HEK293 (cell line): ENCODE results near the gene MRS2.

Experiments
- CTCF ChIA-PET: fragments of 350-600 bp; formaldehyde crosslinking; extraction: SDS; loops from one replicate; lab custom pipeline; 2021; ENCODE audit warnings: antibody characterized with exemption; lab: Yijun Ruan, JAX
- POLR2A ChIA-PET: fragments of 300-600 bp; formaldehyde crosslinking; extraction: SDS; loops from one replicate; lab custom pipeline; 2020; ENCODE audit warnings: antibody characterized with exemption, inconsistent platforms; lab: Yijun Ruan, JAX
- H3K27ac ChIP-seq: fragments of 200-500 bp; sonication (Bioruptor generic); 2 replicates; pipeline ENCODE4 v1.5.1; 2014; ENCODE audit warnings: low read depth, low read length, control low read depth, inconsistent platforms; ENCODE audit errors: extremely low read depth
- H3K36me3 ChIP-seq, 2 experiments: fragments of 200-500 bp in 1 of 2; sonication (Bioruptor generic) in 1 of 2; 1 replicate in 1 of 2; 2 replicates in 1 of 2; pipeline ENCODE4 v1.5.1; 2014 to 2017; ENCODE audit warnings: inconsistent platforms in 2 of 2, low read length in 2 of 2; ENCODE audit not compliant: control insufficient read depth in 2 of 2, insufficient read depth in 1 of 2
- H3K4me1 ChIP-seq: fragments of 200-500 bp; sonication (Bioruptor generic); 2 replicates; pipeline ENCODE4 v1.5.1; 2014; ENCODE audit warnings: mild to moderate bottlenecking, low read length, inconsistent platforms; ENCODE audit not compliant: control insufficient read depth, insufficient read depth
- H3K4me3 ChIP-seq: 2 replicates; pipeline ENCODE4 v1.5.1; 2011; ENCODE audit warnings: low read depth, mild to moderate bottlenecking, control low read depth, low read length, moderate library complexity
- H3K9me3 ChIP-seq: fragments of 200-500 bp; sonication (Bioruptor generic); 2 replicates; pipeline ENCODE4 v1.5.1; 2014; ENCODE audit warnings: low read depth, low read length, inconsistent platforms; ENCODE audit not compliant: control insufficient read depth, insufficient read depth
- SALL2 ChIP-seq: fragments of 450-650 bp; formaldehyde crosslinking; IDR thresholded peaks from 2 replicates; pipeline ENCODE4 v1.5.0; 2017; ENCODE audit warnings: missing biosample characterization, mild to moderate bottlenecking, missing genetic modification characterization, borderline replicate concordance
- TRIM28 ChIP-seq: IDR thresholded peaks from 2 replicates; pipeline ENCODE4 v1.6.1; 2011; ENCODE audit warnings: low read length, control low read depth, borderline replicate concordance
- ZBTB1 ChIP-seq: fragments of 450-650 bp; formaldehyde crosslinking; IDR thresholded peaks from 2 replicates; pipeline ENCODE4 v1.5.1; 2016; ENCODE audit warnings: missing biosample characterization, missing genetic modification characterization
- ZBTB20 ChIP-seq: fragments of 450-650 bp; formaldehyde crosslinking; IDR thresholded peaks from 2 replicates; pipeline ENCODE4 v1.5.1; 2016; ENCODE audit warnings: missing biosample characterization, missing genetic modification characterization
- ZFHX2 ChIP-seq: fragments of 450-650 bp; formaldehyde crosslinking; conservative IDR thresholded peaks from 2 replicates; pipeline ENCODE4 v1.5.1; 2016; ENCODE audit warnings: missing biosample characterization, missing genetic modification characterization
- ZFP37 ChIP-seq: fragments of 450-650 bp; formaldehyde crosslinking; IDR thresholded peaks from 2 replicates; pipeline ENCODE4 v1.5.1; 2016; ENCODE audit warnings: missing biosample characterization, missing genetic modification characterization
- ZNF140 ChIP-seq: fragments of 450-650 bp; formaldehyde crosslinking; IDR thresholded peaks from 2 replicates; pipeline ENCODE4 v1.5.1; 2016; ENCODE audit warnings: missing biosample characterization, missing genetic modification characterization
- ZNF146 ChIP-seq: fragments of 450-650 bp; formaldehyde crosslinking; IDR thresholded peaks from 2 replicates; pipeline ENCODE4 v1.5.1; 2016; ENCODE audit warnings: missing biosample characterization, missing genetic modification characterization
- ZNF157 ChIP-seq: fragments of 450-650 bp; formaldehyde crosslinking; IDR thresholded peaks from 2 replicates; pipeline ENCODE4 v1.5.1; 2016; ENCODE audit warnings: missing biosample characterization, missing genetic modification characterization
- ZNF16 ChIP-seq: fragments of 450-650 bp; formaldehyde crosslinking; IDR thresholded peaks from 2 replicates; pipeline ENCODE4 v1.5.1; 2016; ENCODE audit warnings: low read depth, missing biosample characterization, missing genetic modification characterization
- ZNF19 ChIP-seq: fragments of 450-650 bp; formaldehyde crosslinking; IDR thresholded peaks from 2 replicates; pipeline ENCODE4; 2016; ENCODE audit warnings: missing biosample characterization, missing genetic modification characterization, low read depth
- ZNF24 ChIP-seq: fragments of 450-650 bp; formaldehyde crosslinking; IDR thresholded peaks from 2 replicates; pipeline ENCODE4 v1.5.1; 2016; ENCODE audit warnings: missing biosample characterization, missing genetic modification characterization
- ZNF292 ChIP-seq: fragments of 450-650 bp; formaldehyde crosslinking; IDR thresholded peaks from 2 replicates; pipeline ENCODE4 v1.5.1; 2016; ENCODE audit warnings: low read depth, missing biosample characterization, missing genetic modification characterization, borderline replicate concordance
- ZNF514 ChIP-seq: fragments of 450-650 bp; formaldehyde crosslinking; IDR thresholded peaks from 2 replicates; pipeline ENCODE4 v1.5.1; 2016; ENCODE audit warnings: missing biosample characterization, missing genetic modification characterization
- ZNF561 ChIP-seq: fragments of 450-650 bp; IDR thresholded peaks from 2 replicates; pipeline ENCODE4 v1.5.1; 2018; ENCODE audit warnings: missing biosample characterization, missing genetic modification characterization, borderline replicate concordance
- ZNF610 ChIP-seq: fragments of 450-650 bp; formaldehyde crosslinking; IDR thresholded peaks from 2 replicates; pipeline ENCODE4 v1.5.1; 2016; ENCODE audit warnings: missing biosample characterization, missing genetic modification characterization, borderline replicate concordance
- ZNF768 ChIP-seq: fragments of 450-650 bp; formaldehyde crosslinking; IDR thresholded peaks from 2 replicates; pipeline ENCODE4 v1.5.1; 2018; ENCODE audit warnings: missing biosample characterization, mild to moderate bottlenecking, missing genetic modification characterization
- ZNF792 ChIP-seq: fragments of 450-650 bp; formaldehyde crosslinking; IDR thresholded peaks from 2 replicates; pipeline ENCODE4 v1.5.1; 2016; ENCODE audit warnings: missing biosample characterization, missing genetic modification characterization
- ZNF830 ChIP-seq: fragments of 450-650 bp; IDR thresholded peaks from 2 replicates; pipeline ENCODE4 v1.5.0; 2018; ENCODE audit warnings: missing biosample characterization, missing genetic modification characterization, low read depth, mild to moderate bottlenecking, moderate library complexity
- ZNF837 ChIP-seq: fragments of 450-650 bp; formaldehyde crosslinking; IDR thresholded peaks from 2 replicates; pipeline ENCODE4 v1.5.1; 2016; ENCODE audit warnings: missing biosample characterization, missing genetic modification characterization
- ZSCAN23 ChIP-seq: fragments of 450-650 bp; formaldehyde crosslinking; IDR thresholded peaks from 2 replicates; pipeline ENCODE4 v1.5.1; 2016; ENCODE audit warnings: missing biosample characterization, missing genetic modification characterization
- TF ChIP-seq, protein P1 (sequence below): fragments of 450-650 bp; formaldehyde crosslinking; IDR thresholded peaks from 2 replicates; pipeline ENCODE4 v1.5.1; 2016; ENCODE audit warnings: missing biosample characterization, missing genetic modification characterization
- TF ChIP-seq, protein P2 (sequence below): fragments of 450-650 bp; formaldehyde crosslinking; IDR thresholded peaks from 2 replicates; pipeline ENCODE4 v1.5.1; 2016; ENCODE audit warnings: missing biosample characterization, missing genetic modification characterization
- TF ChIP-seq, protein P3 (sequence below): fragments of 450-650 bp; formaldehyde crosslinking; IDR thresholded peaks from 2 replicates; pipeline ENCODE4 v1.5.1; 2016; ENCODE audit warnings: missing biosample characterization, missing genetic modification characterization
- TF ChIP-seq, protein P4 (sequence below): fragments of 450-650 bp; formaldehyde crosslinking; optimal IDR thresholded peaks from 2 replicates; pipeline ENCODE3; 2016; ENCODE audit warnings: missing biosample characterization, mild to moderate bottlenecking, missing genetic modification characterization
- TF ChIP-seq, protein P5 (sequence below): fragments of 450-650 bp; formaldehyde crosslinking; IDR thresholded peaks from 2 replicates; pipeline ENCODE4 v1.5.1; 2016; ENCODE audit warnings: missing biosample characterization, missing genetic modification characterization

The MRS2 gene, protein sequence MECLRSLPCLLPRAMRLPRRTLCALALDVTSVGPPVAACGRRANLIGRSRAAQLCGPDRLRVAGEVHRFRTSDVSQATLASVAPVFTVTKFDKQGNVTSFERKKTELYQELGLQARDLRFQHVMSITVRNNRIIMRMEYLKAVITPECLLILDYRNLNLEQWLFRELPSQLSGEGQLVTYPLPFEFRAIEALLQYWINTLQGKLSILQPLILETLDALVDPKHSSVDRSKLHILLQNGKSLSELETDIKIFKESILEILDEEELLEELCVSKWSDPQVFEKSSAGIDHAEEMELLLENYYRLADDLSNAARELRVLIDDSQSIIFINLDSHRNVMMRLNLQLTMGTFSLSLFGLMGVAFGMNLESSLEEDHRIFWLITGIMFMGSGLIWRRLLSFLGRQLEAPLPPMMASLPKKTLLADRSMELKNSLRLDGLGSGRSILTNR

DNA sequence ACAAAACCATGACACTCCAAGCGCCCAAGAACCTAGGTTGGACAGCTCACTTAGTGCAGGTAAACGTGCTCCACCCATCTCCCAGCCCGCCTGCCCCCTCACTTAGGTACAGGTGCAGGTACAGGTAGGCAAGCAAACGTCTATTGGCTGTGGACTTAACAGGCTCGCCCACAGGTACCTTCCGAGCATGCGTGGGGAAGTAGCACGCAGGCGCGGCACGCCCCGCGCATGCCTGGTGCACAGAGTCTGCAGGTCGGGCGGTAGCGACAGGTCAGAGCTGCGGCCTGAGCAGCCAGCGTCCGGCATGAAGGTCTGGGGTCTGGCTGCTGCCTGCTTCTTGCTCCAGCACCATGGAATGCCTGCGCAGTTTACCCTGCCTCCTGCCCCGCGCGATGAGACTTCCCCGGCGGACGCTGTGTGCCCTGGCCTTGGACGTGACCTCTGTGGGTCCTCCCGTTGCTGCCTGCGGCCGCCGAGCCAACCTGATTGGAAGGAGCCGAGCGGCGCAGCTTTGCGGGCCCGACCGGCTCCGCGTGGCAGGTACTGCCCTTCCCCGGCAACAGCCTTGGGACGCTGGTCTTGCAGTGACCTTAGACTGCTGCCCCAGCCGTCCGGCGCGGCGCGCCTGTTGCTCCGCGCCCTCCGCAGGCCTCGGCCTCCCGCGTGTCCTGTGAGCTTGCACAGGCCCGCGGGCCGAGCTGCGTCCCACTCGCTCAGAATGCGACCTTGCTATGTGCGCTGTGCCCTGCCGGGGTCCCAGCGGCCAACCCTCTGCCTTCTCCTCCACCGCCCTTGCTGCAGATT, at the start of gene MRS2:
TSS of gene MRS2 (plus strand) at position 240 of the 804 bp plus-strand sequence. CDS start at position 351, 111 bp downstream.
- POLR2A ChIA-PET: interaction anchor here (0.6 to 1.7 kb wide), 10 partner anchors 10 to 276 kb away, joined by 3 to 8 read pairs (median 5); partner anchors contain the start of gene DCDC2
- H3K36me3 ChIP-seq: peaks cover 18 to 23% of the 10 kb centered on the region in 2 experiments
- CTCF ChIA-PET: interaction anchor here (0.6 to 1.4 kb wide), 7 partner anchors 11 to 763 kb away, joined by 3 to 9 read pairs (median 3); no protein-coding TSS in a partner anchor
- no peaks in the 10 kb centered on the region for H3K4me1 ChIP-seq
- H3K27ac ChIP-seq: peak within 1 kb of the TSS; percentile 78
- H3K9me3 ChIP-seq: no peaks in the 10 kb centered on the region
- peak within 1 kb of the TSS; percentile 80 for H3K4me3 ChIP-seq
- 0 out of 2 replicates have a peak, but pooled peaks have one; percentile 47 for TF ChIP-seq ZFP37
- TF ChIP-seq ZNF768 (tag by site-specific recombination): no peak
- TF ChIP-seq, protein P1, sequence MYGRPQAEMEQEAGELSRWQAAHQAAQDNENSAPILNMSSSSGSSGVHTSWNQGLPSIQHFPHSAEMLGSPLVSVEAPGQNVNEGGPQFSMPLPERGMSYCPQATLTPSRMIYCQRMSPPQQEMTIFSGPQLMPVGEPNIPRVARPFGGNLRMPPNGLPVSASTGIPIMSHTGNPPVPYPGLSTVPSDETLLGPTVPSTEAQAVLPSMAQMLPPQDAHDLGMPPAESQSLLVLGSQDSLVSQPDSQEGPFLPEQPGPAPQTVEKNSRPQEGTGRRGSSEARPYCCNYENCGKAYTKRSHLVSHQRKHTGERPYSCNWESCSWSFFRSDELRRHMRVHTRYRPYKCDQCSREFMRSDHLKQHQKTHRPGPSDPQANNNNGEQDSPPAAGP (tag by site-specific recombination): peak; percentile 54; the same call in 1 of the 2 replicates
- peak; percentile 56; the same call in 1 of the 2 replicates for TF ChIP-seq ZBTB20 (tag by site-specific recombination)
- TF ChIP-seq ZNF292: no peak
- no peak for TF ChIP-seq SALL2 (tag by site-specific recombination)
- TF ChIP-seq, protein P2, sequence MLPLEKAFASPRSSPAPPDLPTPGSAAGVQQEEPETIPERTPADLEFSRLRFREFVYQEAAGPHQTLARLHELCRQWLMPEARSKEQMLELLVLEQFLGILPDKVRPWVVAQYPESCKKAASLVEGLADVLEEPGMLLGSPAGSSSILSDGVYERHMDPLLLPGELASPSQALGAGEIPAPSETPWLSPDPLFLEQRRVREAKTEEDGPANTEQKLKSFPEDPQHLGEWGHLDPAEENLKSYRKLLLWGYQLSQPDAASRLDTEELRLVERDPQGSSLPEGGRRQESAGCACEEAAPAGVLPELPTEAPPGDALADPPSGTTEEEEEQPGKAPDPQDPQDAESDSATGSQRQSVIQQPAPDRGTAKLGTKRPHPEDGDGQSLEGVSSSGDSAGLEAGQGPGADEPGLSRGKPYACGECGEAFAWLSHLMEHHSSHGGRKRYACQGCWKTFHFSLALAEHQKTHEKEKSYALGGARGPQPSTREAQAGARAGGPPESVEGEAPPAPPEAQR (tag by site-specific recombination): no peak
- TF ChIP-seq ZNF830 (tag by site-specific recombination): no peak
- TF ChIP-seq TRIM28: peak; percentile 41; the same call in 1 of the 2 replicates
- no peak for TF ChIP-seq ZNF514 (tag by site-specific recombination)
- 0 out of 2 replicates have a peak, but pooled peaks have one; percentile 48 for TF ChIP-seq ZNF610 (tag by site-specific recombination)
- peak; percentile 89; the same call in 1 of the 2 replicates for TF ChIP-seq ZNF792
- TF ChIP-seq ZNF561: peak; percentile 43
- no peak for TF ChIP-seq ZBTB1
- no peak for TF ChIP-seq ZNF140 (tag by site-specific recombination)
- no peak for TF ChIP-seq ZNF19 (tag by site-specific recombination)
- TF ChIP-seq, protein P3, sequence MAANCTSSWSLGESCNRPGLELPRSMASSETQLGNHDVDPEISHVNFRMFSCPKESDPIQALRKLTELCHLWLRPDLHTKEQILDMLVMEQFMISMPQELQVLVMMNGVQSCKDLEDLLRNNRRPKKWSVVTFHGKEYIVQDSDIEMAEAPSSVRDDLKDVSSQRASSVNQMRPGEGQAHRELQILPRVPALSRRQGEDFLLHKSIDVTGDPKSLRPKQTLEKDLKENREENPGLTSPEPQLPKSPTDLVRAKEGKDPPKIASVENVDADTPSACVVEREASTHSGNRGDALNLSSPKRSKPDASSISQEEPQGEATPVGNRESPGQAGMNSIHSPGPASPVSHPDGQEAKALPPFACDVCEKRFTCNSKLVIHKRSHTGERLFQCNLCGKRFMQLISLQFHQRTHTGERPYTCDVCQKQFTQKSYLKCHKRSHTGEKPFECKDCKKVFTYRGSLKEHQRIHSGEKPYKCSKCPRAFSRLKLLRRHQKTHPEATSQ (tag by site-specific recombination): peak; percentile 86; the same call in 1 of the 2 replicates
- no peak for TF ChIP-seq ZSCAN23 (tag by site-specific recombination)
- 0 out of 2 replicates have a peak, but pooled peaks have one; percentile 31 for TF ChIP-seq ZNF146
- no peak for TF ChIP-seq ZNF16 (tag by site-specific recombination)
- TF ChIP-seq, protein P4, sequence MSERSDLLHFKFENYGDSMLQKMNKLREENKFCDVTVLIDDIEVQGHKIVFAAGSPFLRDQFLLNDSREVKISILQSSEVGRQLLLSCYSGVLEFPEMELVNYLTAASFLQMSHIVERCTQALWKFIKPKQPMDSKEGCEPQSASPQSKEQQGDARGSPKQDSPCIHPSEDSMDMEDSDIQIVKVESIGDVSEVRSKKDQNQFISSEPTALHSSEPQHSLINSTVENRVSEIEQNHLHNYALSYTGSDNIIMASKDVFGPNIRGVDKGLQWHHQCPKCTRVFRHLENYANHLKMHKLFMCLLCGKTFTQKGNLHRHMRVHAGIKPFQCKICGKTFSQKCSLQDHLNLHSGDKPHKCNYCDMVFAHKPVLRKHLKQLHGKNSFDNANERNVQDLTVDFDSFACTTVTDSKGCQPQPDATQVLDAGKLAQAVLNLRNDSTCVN (tag by site-specific recombination): peak; percentile 67
- TF ChIP-seq, protein P5, sequence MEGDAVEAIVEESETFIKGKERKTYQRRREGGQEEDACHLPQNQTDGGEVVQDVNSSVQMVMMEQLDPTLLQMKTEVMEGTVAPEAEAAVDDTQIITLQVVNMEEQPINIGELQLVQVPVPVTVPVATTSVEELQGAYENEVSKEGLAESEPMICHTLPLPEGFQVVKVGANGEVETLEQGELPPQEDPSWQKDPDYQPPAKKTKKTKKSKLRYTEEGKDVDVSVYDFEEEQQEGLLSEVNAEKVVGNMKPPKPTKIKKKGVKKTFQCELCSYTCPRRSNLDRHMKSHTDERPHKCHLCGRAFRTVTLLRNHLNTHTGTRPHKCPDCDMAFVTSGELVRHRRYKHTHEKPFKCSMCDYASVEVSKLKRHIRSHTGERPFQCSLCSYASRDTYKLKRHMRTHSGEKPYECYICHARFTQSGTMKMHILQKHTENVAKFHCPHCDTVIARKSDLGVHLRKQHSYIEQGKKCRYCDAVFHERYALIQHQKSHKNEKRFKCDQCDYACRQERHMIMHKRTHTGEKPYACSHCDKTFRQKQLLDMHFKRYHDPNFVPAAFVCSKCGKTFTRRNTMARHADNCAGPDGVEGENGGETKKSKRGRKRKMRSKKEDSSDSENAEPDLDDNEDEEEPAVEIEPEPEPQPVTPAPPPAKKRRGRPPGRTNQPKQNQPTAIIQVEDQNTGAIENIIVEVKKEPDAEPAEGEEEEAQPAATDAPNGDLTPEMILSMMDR (tag by site-specific recombination): peak; percentile 71
- TF ChIP-seq ZNF24: 0 out of 2 replicates have a peak, but pooled peaks have one; percentile 28
- no peak for TF ChIP-seq ZNF157 (tag by site-specific recombination)
- peak; percentile 45 for TF ChIP-seq ZFHX2 (tag by site-specific recombination)
- TF ChIP-seq ZNF837: no peak
